Endothelial cell of umbilical vein (primary cell): ENCODE data around the gene FOXJ2.

Experiments used
- JUN ChIP-seq: IDR thresholded peaks from 2 replicates; pipeline ENCODE4 v1.6.1; 2011; ENCODE audit warnings: borderline replicate concordance, low read depth; ENCODE audit not compliant: insufficient read length, insufficient read depth
- POLR2A ChIP-seq: IDR thresholded peaks from 2 replicates; pipeline ENCODE4 v1.6.1; 2012; ENCODE audit warnings: low read depth, mild to moderate bottlenecking, control low read depth, low read length
- TF ChIP-seq, protein P1 (sequence below), 2 donors: IDR thresholded peaks; 1 replicate in 1 of 2; 2 replicates in 1 of 2; pipeline ENCODE4 v1.5.1; 2011; ENCODE audit warnings: low read length in 2 of 2, mild to moderate bottlenecking in 2 of 2, moderate library complexity in 2 of 2, control low read depth in 1 of 2, inconsistent platforms in 1 of 2, low read depth in 1 of 2; ENCODE audit not compliant: insufficient read depth in 1 of 2; ENCODE audit errors: extremely low read depth in 1 of 2

DNA sequence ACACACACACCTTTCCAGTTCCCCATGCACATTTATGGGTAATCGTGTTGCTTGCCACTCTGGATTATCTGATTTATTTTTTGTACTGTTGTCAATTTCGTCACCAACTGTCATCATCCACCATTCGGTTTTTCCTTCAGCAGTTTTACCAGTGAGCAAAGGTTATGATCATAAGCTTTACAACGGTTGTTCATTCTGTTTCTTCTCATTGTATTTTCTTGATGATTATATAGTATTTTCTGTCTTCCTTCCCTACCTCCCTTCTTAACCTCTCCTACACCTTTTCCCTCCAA, 50.2 kb downstream of the FOXJ2 start:
- TF ChIP-seq, protein P1, sequence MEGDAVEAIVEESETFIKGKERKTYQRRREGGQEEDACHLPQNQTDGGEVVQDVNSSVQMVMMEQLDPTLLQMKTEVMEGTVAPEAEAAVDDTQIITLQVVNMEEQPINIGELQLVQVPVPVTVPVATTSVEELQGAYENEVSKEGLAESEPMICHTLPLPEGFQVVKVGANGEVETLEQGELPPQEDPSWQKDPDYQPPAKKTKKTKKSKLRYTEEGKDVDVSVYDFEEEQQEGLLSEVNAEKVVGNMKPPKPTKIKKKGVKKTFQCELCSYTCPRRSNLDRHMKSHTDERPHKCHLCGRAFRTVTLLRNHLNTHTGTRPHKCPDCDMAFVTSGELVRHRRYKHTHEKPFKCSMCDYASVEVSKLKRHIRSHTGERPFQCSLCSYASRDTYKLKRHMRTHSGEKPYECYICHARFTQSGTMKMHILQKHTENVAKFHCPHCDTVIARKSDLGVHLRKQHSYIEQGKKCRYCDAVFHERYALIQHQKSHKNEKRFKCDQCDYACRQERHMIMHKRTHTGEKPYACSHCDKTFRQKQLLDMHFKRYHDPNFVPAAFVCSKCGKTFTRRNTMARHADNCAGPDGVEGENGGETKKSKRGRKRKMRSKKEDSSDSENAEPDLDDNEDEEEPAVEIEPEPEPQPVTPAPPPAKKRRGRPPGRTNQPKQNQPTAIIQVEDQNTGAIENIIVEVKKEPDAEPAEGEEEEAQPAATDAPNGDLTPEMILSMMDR (IDR thresholded peaks at IDR 0.05; ENCODE audit: extremely low read depth in 1 of 2, insufficient read depth in 1 of 2, low read depth in 1 of 2, low read length in 2 of 2): no peak
- TF ChIP-seq JUN: no peak
- no peak for TF ChIP-seq POLR2A
